ENCODE data around the gene SLC25A40. TPM values are rescaled to one million over a fixed set of nuclear protein-coding genes. Genes with fewer than 3 reads are reported as not detected.
A peak's percentile ranks its signal among the peaks of the same experiment; 100 is the strongest.
"Not testable (repeated sequence)": the region's sequence is repeated elsewhere in the genome, so short reads cannot be mapped to it uniquely, and the experiment has no call there.

SLC25A40 gene
- total RNA-seq, 3 donors from 2014 or later (not counting 1 experiment from before 2014, with no cell fraction given): 17.4 to 26.0 (median 22.6) TPM

- Mint-ChIP-seq H3K4me1 (peaks cover 24 to 48% of the 10 kb centered on the region in 2 donors), H3K9me3 (no peaks in the 10 kb centered on the region), H3K4me3 (peak overlapping the region; percentile 97), H3K27me3 (ENCODE audit: low read depth in 2 of 2) (no peaks in the 10 kb centered on the region), H3K27ac (peak overlapping the region; percentile 94 to 98), H3K36me3 (peaks cover 5% of the 10 kb centered on the region)
- H3K27ac ChIP-seq (ENCODE audit: low read length): peak overlapping the region; percentile 88
- no peaks in the 10 kb centered on the region for H3K9me3 ChIP-seq (ENCODE audit: control insufficient read depth, insufficient read depth, low read length)
- H3K36me3 ChIP-seq (ENCODE audit: control insufficient read depth, insufficient read depth, low read length): peaks cover 6% of the 10 kb centered on the region
- H3K4me3 ChIP-seq (ENCODE audit: low read length): peak overlapping the region; percentile 72
- no peak for TF ChIP-seq CTCF (IDR thresholded peaks at IDR 0.05)
- H3K27me3 ChIP-seq (ENCODE audit: control insufficient read depth, insufficient read depth, low read length): no peaks in the 10 kb centered on the region
- peak; percentile 33 to 64 for DNase-seq
- ATAC-seq: peak in 1 of 3 donors; percentile 5
- intact Hi-C loops (cut with micrococcal nuclease): loop anchor here (2.0 to 5.0 kb wide), 4 partner anchors 58 to 725 kb away; partner anchors contain the start of genes ADAM22, DMTF1 and RUNDC3B
- H3K4me1 ChIP-seq (ENCODE audit: control insufficient read depth, insufficient read depth, low read length): no peaks in the 10 kb centered on the region
- under 1% methylated on average over 23 of the region's 27 CpGs for WGBS (ENCODE audit: insufficient coverage)
Measured at GRCh38 chr7:87876869-87877234, 692 bp upstream of the SLC25A40 start.

DNA sequence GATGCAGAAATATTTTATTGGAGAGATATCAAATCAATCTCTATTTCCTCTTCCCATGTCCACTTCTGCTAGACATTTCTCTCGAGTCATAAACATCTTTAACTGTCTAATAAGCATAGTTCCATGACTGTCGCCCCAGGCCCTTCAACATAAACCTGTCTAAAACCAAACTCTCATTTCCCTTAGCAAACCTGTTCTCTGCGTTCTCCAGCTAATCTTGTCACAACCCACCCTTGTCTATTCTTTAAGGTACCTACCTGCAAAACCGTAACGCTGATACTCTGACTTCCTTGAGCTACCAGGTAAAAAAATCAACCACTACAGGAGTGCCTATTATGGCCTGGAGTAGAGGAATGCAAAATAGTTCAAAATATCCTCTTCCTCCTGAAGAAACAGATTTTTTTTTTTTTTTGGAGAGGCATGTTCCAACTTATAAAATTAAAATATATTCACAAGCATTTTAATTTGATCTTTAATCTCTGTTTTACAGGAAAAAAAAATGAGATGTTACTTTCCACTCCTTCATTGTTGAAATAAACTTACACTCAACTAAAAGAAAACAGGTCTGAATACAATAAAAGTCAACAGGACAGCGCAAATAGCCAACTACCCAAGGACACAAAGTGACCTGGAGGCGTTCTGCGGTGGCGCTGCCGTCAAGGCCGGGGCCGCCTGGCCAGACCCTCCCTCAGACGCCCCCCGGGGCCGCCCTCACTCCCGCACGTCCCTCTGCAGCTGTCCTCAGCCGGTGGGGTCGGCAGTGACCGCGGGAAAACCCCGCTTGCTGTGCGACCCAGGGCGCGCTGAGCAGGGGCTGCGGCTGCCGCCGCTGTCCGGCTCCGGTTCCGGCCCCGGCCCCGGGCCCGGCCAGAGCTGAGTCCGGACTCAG, 765 bp downstream of the SLC25A40 start:
- peak overlapping the region; percentile 94 for H3K4me3 ChIP-seq (ENCODE audit: low read length)
- Mint-ChIP-seq H3K36me3 (peaks cover 6% of the 10 kb centered on the region), H3K4me3 (peak overlapping the region; percentile 97), H3K27me3 (ENCODE audit: low read depth in 2 of 2) (no peaks in the 10 kb centered on the region), H3K27ac (peak overlapping the region; percentile 94 to 98), H3K9me3 (no peaks in the 10 kb centered on the region), H3K4me1 (peaks cover 24 to 42% of the 10 kb centered on the region in 2 donors)
- peak in 1 of 2 donors; percentile 48 for DNase-seq
- TF ChIP-seq CTCF (IDR thresholded peaks at IDR 0.05): no peak
- H3K36me3 ChIP-seq (ENCODE audit: control insufficient read depth, insufficient read depth, low read length): peaks cover 2% of the 10 kb centered on the region
- no peaks in the 10 kb centered on the region for H3K4me1 ChIP-seq (ENCODE audit: control insufficient read depth, insufficient read depth, low read length)
- peak; percentile 1 to 6 (median 2) for ATAC-seq
- no peaks in the 10 kb centered on the region for H3K27me3 ChIP-seq (ENCODE audit: control insufficient read depth, insufficient read depth, low read length)
- H3K27ac ChIP-seq (ENCODE audit: low read length): peak overlapping the region; percentile 87
- H3K9me3 ChIP-seq (ENCODE audit: control insufficient read depth, insufficient read depth, low read length): no peaks in the 10 kb centered on the region
- under 1% methylated on average over 35 of the region's 35 CpGs for WGBS (ENCODE audit: insufficient coverage)
- intact Hi-C loops (cut with micrococcal nuclease): loop anchor here (2.0 to 5.0 kb wide), 4 partner anchors 59 to 723 kb away; partner anchors contain the start of genes ADAM22, DMTF1 and RUNDC3B

- 14% methylated on average over 4 of the region's 4 CpGs for WGBS (ENCODE audit: insufficient coverage)
- peaks cover 6% of the 10 kb centered on the region for H3K36me3 Mint-ChIP-seq
- no peaks in the 10 kb centered on the region for H3K9me3 Mint-ChIP-seq
- intact Hi-C loops (cut with micrococcal nuclease): no loop called here
- H3K4me1 Mint-ChIP-seq: peaks cover 24 to 42% of the 10 kb centered on the region in 2 donors
- no peak overlapping the region for H3K4me3 ChIP-seq (ENCODE audit: low read length)
- H3K27ac ChIP-seq (ENCODE audit: low read length): peak overlapping the region; percentile 2
- DNase-seq (peak in 1 of 2 donors; percentile 11), ATAC-seq (no peak)
- no peaks in the 10 kb centered on the region for H3K27me3 ChIP-seq (ENCODE audit: control insufficient read depth, insufficient read depth, low read length)
- H3K27ac Mint-ChIP-seq: peak overlapping the region; percentile 94 to 98
- no peaks in the 10 kb centered on the region for H3K27me3 Mint-ChIP-seq (ENCODE audit: low read depth in 2 of 2)
- no peaks in the 10 kb centered on the region for H3K36me3 ChIP-seq (ENCODE audit: control insufficient read depth, insufficient read depth, low read length)
- TF ChIP-seq CTCF (IDR thresholded peaks at IDR 0.05): no peak
- no peaks in the 10 kb centered on the region for H3K4me1 ChIP-seq (ENCODE audit: control insufficient read depth, insufficient read depth, low read length)
- H3K4me3 Mint-ChIP-seq: peak overlapping the region; percentile 75
- no peaks in the 10 kb centered on the region for H3K9me3 ChIP-seq (ENCODE audit: control insufficient read depth, insufficient read depth, low read length)
Measured at GRCh38 chr7:87874066-87874465, 2.1 kb downstream of the SLC25A40 start.

DNA sequence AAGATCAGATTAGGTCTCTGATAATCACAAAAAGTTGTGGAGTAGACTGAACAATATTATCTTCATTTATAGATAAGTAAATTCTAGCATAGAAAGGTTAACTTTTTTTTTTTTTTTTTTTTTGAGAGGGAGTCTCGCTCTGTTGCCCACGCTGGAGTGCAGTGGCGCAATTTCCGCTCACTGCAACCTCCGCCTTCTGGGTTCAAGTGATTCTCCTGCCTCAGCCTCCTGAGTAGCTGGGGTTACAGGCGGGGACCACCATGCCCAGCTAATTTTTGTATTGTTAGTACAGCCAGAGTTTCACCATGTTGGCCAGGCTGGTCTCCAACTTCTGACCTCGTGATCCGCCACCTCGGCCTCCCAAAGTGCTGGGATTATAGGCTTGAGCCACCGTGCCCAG, 2.8 kb downstream of the SLC25A40 start:
- intact Hi-C loops (cut with micrococcal nuclease); H3K4me3 ChIP-seq (ENCODE audit: low read length); H3K27ac ChIP-seq (ENCODE audit: low read length); H3K27me3 Mint-ChIP-seq (ENCODE audit: low read depth in 2 of 2); H3K9me3 ChIP-seq (ENCODE audit: control insufficient read depth, insufficient read depth, low read length); H3K36me3 Mint-ChIP-seq; ATAC-seq; H3K4me1 ChIP-seq (ENCODE audit: control insufficient read depth, insufficient read depth, low read length); H3K4me3 Mint-ChIP-seq; H3K36me3 ChIP-seq (ENCODE audit: control insufficient read depth, insufficient read depth, low read length); H3K9me3 Mint-ChIP-seq; H3K27me3 ChIP-seq (ENCODE audit: control insufficient read depth, insufficient read depth, low read length); DNase-seq: not testable (repeated sequence)
- H3K4me1 Mint-ChIP-seq: peaks cover 24 to 42% of the 10 kb centered on the region in 2 donors
- 98% methylated on average over 10 of the region's 10 CpGs for WGBS (ENCODE audit: insufficient coverage)
- peak overlapping the region; percentile 94 to 98 for H3K27ac Mint-ChIP-seq
